CD4-positive, CD25-positive, alpha-beta regulatory T cell (primary cell): ENCODE measurements around the gene BICD2. TPM values are rescaled to one million over a fixed set of nuclear protein-coding genes. Genes with fewer than 3 reads are reported as not detected.

Experiments used
- ATAC-seq, 2 donors: fragments of 150-1000 bp; cut with Tn5 transposase; one replicate each; pipeline ENCODE4 v1.10.0; 2021; ENCODE audit warnings: low read depth in 2 of 2, moderate number of reproducible peaks in 2 of 2, moderate library complexity in 1 of 2
- DNase-seq, 3 donors: peaks; one replicate each; pipeline versions ENCODE4 v3.0.0 to v3.0.0-alpha.2; 2012 to 2022; ENCODE audit warnings: mixed read lengths in 1 of 3
- H3K27ac ChIP-seq: one replicate; pipeline ENCODE4 v1.7.0; 2013; ENCODE audit warnings: mild to moderate bottlenecking, low read length; ENCODE audit not compliant: insufficient read depth, poor library complexity, severe bottlenecking
- H3K27me3 ChIP-seq: one replicate; pipeline ENCODE4 v1.7.0; 2013; ENCODE audit warnings: low read length; ENCODE audit not compliant: control insufficient read depth, insufficient read depth
- H3K36me3 ChIP-seq: one replicate; pipeline ENCODE4 v1.7.0; 2013; ENCODE audit warnings: mild to moderate bottlenecking, low read length, moderate library complexity; ENCODE audit not compliant: control insufficient read depth, insufficient read depth
- H3K4me1 ChIP-seq: 2 replicates; pipeline ENCODE4 v1.7.0; 2013; ENCODE audit warnings: mild to moderate bottlenecking, low read length; ENCODE audit not compliant: insufficient read depth, control insufficient read depth, poor library complexity, severe bottlenecking
- H3K4me3 ChIP-seq: one replicate; pipeline ENCODE4 v1.7.0; 2013; ENCODE audit warnings: low read depth, mild to moderate bottlenecking, low read length, moderate library complexity
- H3K9me3 ChIP-seq, 2 experiments: 1 replicate in 1 of 2; 2 replicates in 1 of 2; pipeline ENCODE4 v1.7.0; 2013; ENCODE audit warnings: low read length in 2 of 2, mild to moderate bottlenecking in 1 of 2, moderate library complexity in 1 of 2; ENCODE audit not compliant: control insufficient read depth in 2 of 2
- H3K27ac Mint-ChIP-seq, 3 donors: one replicate each; pipeline ENCODE4 v1.8.0; 2020 to 2022; ENCODE audit warnings: mild to moderate bottlenecking in 3 of 3, mixed read lengths in 3 of 3, moderate library complexity in 2 of 3
- H3K27me3 Mint-ChIP-seq: one replicate; pipeline ENCODE4 v1.8.0; 2022; ENCODE audit warnings: mild to moderate bottlenecking, mixed read lengths
- H3K36me3 Mint-ChIP-seq: one replicate; pipeline ENCODE4 v1.8.0; 2020; ENCODE audit warnings: mixed read lengths
- H3K4me1 Mint-ChIP-seq, 4 donors: one replicate each; pipeline ENCODE4 v1.8.0; 2020 to 2022; ENCODE audit warnings: mixed read lengths in 4 of 4, mild to moderate bottlenecking in 1 of 4
- H3K4me3 Mint-ChIP-seq, 4 donors: one replicate each; pipeline ENCODE4 v1.8.0; 2020 to 2022; ENCODE audit warnings: mild to moderate bottlenecking in 4 of 4, mixed read lengths in 4 of 4, moderate library complexity in 3 of 4
- H3K9me3 Mint-ChIP-seq, 7 donors: one replicate each; pipeline ENCODE4 v1.8.0; 2020 to 2022; ENCODE audit warnings: mixed read lengths in 7 of 7, mild to moderate bottlenecking in 3 of 7, moderate library complexity in 2 of 7
- polyA plus RNA-seq, 4 donors: library from polyadenylated mRNA; unstranded; fragments of 300-500 nt; fragmentation: Illumina TruSeq; gene quantifications; one replicate each; pipeline ENCODE4 v1.2.3, GENCODE V29; 2021
- total RNA-seq: library from RNA; stranded (reverse); gene quantifications from one replicate; pipeline ENCODE4 v1.2.3, GENCODE V29; 2022

BICD2 gene
- total and polyA plus RNA-seq, 5 donors from 2014 or later: 5.6 to 29.3 (median 9.3) TPM

DNA sequence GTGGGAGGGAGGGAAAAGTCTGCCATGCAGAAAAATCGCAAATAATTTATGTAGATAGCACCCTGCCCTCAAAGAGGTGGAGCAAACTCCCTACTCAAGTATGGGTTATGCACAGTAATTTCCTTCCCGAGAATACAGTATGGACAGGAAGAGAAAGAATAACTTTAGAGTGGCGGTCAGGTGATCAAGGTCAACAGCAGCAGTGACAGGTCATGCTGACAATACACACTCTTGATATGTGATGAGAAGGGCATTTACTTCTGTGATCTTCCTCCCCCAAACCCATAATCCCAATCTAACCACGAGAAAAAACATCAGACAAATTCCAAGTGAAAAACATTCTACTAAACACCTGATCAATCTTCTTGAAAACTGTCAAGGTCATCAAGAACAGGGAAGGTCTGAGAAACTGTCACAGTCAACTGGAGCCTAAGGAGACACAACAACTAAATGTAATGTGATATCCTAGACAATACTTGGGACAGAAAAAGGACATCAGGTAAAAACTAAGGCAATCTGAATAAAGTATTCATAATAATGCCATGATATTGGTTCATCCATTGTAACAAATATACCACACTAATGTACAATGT is 11.7 kb downstream of the BICD2 start:
- Mint-ChIP-seq H3K27me3 (no peaks in the 10 kb centered on the region), H3K4me3 (peak overlapping the region in 1 of 4 donors; percentile 55), H3K9me3 (peaks cover 0 to 6% (median 0%) of the 10 kb centered on the region in 7 donors)

DNA sequence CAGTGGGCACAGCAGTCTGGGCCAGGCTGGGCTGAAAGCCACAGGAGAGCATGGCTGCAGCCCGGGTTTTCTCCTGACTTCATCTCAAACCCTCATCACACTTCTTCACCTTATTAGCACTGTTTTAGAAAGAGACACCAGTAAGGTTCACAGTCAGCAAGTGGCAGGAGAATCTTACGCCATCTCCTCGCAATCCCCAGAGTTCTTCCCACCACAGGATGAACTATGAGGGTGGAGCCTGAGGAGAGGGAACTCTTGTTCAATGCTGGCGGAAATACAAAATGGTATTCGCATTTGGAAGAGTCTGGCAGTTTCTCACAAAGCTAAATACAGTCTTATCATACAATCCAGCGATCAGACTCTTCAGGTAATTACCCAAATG is 14.7 kb downstream of the BICD2 start:
- DNase-seq: no peak
- no peak for ATAC-seq
- H3K27ac Mint-ChIP-seq: no peak overlapping the region
- Histone ChIP-seq H3K4me3 (no peak overlapping the region), H3K27me3 (no peaks in the 10 kb centered on the region), H3K36me3 (no peaks in the 10 kb centered on the region), H3K27ac (no peak overlapping the region), H3K9me3 (no peaks in the 10 kb centered on the region), H3K4me1 (peaks cover 20% of the 10 kb centered on the region)
- peaks cover 17 to 80% (median 46%) of the 10 kb centered on the region in 4 donors for H3K4me1 Mint-ChIP-seq
- peaks cover 0 to 3% (median 0%) of the 10 kb centered on the region in 7 donors for H3K9me3 Mint-ChIP-seq
- no peak overlapping the region for H3K4me3 Mint-ChIP-seq
- H3K36me3 Mint-ChIP-seq: peaks cover 4% of the 10 kb centered on the region
- no peaks in the 10 kb centered on the region for H3K27me3 Mint-ChIP-seq

More for the DNA sequence above, 11.7 kb downstream of the BICD2 start:
- DNase-seq (no peak), ATAC-seq (no peak)
- H3K27ac ChIP-seq: no peak overlapping the region
- no peaks in the 10 kb centered on the region for H3K36me3 ChIP-seq
- H3K4me3 ChIP-seq: no peak overlapping the region
- H3K9me3 ChIP-seq: peaks cover 0 to 5% of the 10 kb centered on the region in 2 experiments
- peaks cover 12% of the 10 kb centered on the region for H3K36me3 Mint-ChIP-seq
- H3K27ac Mint-ChIP-seq: peak overlapping the region in 1 of 3 donors; percentile 37
- H3K27me3 ChIP-seq: no peaks in the 10 kb centered on the region
- peaks cover 16% of the 10 kb centered on the region for H3K4me1 ChIP-seq
- peaks cover 17 to 63% (median 38%) of the 10 kb centered on the region in 4 donors for H3K4me1 Mint-ChIP-seq

DNA sequence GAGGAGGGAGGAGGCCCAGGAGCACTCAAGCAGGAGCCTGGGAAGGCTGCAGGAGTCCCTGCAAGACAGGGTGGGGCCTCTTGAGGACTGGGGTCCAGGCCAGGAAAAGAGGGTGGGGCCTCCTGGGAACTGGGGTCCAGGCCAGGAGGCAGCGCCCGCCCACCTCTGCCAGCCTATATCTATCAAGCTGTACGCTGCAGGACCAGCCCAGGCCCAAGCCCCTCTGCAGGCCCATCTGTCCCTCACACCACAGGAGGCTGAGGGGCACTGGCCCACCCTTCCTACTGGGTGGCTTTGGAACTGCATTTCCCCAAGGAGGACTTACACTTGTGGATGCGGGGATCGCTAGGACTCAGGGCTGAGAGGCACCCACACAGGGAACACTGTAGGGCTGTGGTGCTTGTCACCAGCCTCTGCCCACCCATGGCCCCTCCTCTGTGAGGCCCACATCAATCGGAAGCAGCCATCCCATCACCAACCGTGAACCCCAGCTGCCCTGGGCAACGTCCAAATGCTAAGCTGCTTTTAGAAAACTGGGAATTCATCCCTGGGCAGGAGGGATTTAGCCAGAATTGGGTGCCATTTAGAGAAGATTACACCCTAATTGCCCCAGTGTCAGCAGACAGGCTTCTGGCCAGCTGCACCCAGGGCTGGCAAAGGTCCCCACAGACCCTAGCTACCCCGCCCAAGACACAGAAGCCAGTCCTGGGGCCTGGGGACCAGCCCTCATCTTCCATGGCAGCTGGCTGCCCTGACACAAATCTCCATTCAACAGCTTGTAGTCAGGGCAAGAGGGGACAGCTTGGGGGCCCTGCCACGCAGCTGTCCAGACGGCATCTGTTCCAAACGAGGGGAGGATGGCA is 15.3 kb downstream of the BICD2 start:
- H3K27me3 ChIP-seq: no peaks in the 10 kb centered on the region
- Mint-ChIP-seq H3K36me3 (peaks cover 4% of the 10 kb centered on the region), H3K27ac (peak overlapping the region in 1 of 3 donors; percentile 51), H3K4me1 (peaks cover 17 to 79% (median 46%) of the 10 kb centered on the region in 4 donors), H3K9me3 (peaks cover 0 to 3% (median 0%) of the 10 kb centered on the region in 7 donors), H3K27me3 (no peaks in the 10 kb centered on the region), H3K4me3 (no peak overlapping the region)
- peaks cover 20% of the 10 kb centered on the region for H3K4me1 ChIP-seq
- no peak overlapping the region for H3K4me3 ChIP-seq
- DNase-seq (no peak), ATAC-seq (no peak)
- H3K27ac ChIP-seq: no peak overlapping the region
- no peaks in the 10 kb centered on the region for H3K9me3 ChIP-seq
- no peaks in the 10 kb centered on the region for H3K36me3 ChIP-seq

DNA sequence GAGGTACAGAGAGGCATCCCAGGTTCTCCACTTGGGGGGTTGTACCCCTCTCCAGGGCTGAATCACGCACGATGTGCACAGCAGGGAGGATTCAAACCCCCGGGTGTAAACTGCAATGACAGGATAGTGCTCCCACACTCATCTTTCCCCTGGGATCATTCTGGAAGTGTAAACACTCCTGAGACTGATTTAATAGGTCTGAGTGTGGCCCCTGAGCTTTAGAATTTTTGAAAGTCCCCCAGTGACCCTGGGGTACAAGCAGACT is 16.5 kb downstream of the BICD2 start:
- no peak for DNase-seq
- Histone ChIP-seq H3K4me1 (peaks cover 18% of the 10 kb centered on the region), H3K36me3 (no peaks in the 10 kb centered on the region), H3K9me3 (no peaks in the 10 kb centered on the region), H3K27me3 (no peaks in the 10 kb centered on the region), H3K4me3 (no peak overlapping the region), H3K27ac (no peak overlapping the region)
- Mint-ChIP-seq H3K27ac (peak overlapping the region in 1 of 3 donors; percentile 82), H3K9me3 (peaks cover 0 to 3% (median 0%) of the 10 kb centered on the region in 7 donors), H3K4me1 (peaks cover 16 to 83% (median 51%) of the 10 kb centered on the region in 4 donors), H3K36me3 (peaks cover 4% of the 10 kb centered on the region), H3K27me3 (no peaks in the 10 kb centered on the region), H3K4me3 (no peak overlapping the region)
- ATAC-seq: no peak

DNA sequence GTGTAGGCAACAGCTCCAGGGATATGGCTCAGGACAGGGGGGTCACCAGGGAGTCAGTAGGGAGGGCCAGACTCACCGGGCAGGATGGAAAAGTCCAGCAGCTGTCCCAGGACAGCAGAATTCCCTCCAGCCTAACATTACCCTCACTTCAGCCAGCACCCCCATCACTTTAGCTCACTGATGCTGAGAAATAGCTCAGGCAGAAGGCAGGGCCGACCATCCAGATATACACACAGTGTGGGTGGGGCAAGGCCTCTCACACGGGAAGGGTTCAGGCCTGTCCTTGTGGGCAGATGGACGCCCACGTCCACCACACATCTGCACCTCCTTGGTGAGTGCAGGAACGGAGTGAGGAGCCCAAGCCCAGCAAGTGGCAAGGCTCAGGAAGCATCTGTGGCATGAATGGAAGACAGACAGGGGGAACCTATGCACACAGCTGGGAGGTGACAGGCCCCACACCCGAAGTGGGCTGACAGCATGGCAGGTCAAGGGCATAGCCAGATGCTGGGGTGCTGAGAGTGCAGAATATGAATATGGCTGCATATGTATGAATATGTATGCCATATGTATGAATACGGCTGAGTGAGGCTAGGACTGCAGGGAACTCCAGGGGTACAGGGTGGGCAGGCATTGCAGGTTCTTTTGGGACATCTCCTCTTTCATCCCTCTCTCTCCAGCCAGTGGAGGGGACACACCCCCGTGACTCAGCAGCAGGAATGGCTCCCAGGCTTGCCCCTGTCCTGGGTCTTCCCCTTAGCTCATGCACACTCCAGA is 17.0 kb downstream of the BICD2 start:
- H3K9me3 Mint-ChIP-seq: no peaks in the 10 kb centered on the region
- Histone ChIP-seq H3K9me3 (no peaks in the 10 kb centered on the region), H3K36me3 (no peaks in the 10 kb centered on the region), H3K27ac (no peak overlapping the region), H3K4me1 (peaks cover 17% of the 10 kb centered on the region), H3K27me3 (no peaks in the 10 kb centered on the region), H3K4me3 (no peak overlapping the region)
- H3K4me1 Mint-ChIP-seq: peaks cover 11 to 83% (median 48%) of the 10 kb centered on the region in 4 donors
- no peaks in the 10 kb centered on the region for H3K27me3 Mint-ChIP-seq
- H3K36me3 Mint-ChIP-seq: no peaks in the 10 kb centered on the region
- peak overlapping the region; percentile 48 to 82 (median 78) for H3K27ac Mint-ChIP-seq
- H3K4me3 Mint-ChIP-seq: peak overlapping the region in 1 of 4 donors; percentile 38
- no peak for ATAC-seq
- DNase-seq: no peak

DNA sequence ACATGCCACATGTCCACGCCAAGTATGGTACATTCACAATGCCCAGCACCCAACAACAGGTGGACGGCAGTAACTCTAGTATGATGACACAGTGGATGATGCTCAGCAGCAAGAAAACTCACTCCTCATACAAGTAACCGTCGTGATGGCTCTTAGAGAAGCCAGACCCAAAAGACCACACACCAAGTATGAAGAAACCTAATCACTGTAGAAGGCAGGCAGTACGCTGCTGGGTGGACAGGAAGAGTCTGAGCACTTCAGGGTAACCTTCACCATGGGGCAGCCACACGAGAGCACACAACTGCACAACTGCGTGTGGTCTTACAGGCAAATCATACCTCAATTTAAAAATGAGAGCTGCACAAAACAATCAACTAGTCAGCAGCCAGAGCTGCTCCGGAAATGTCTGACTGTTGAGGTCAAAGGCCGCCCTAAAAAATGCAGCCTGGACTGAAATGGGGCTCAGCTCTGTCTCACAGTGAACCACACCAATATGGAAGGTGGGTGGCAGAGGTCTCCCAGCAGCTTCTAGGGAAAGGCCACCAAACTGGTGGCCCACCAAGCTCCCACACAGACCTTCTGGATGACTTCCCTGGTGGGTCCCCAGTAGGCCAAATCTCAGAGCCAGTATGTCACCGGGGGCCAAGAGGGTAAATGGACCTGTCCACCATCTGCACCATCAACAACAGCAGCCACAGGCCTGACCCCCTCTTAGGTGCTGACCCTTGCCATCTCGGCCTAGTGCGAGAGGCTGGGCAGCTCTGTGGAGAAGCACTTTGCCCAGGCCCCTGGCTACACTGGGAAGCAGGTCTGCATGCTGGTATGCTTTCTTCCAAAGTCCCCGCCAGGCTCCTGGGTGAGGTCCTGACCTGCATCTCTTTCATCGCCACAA is 17.8 kb downstream of the BICD2 start:
- ATAC-seq (no peak), DNase-seq (no peak)
- Histone ChIP-seq H3K9me3 (no peaks in the 10 kb centered on the region), H3K4me1 (peaks cover 11% of the 10 kb centered on the region), H3K36me3 (no peaks in the 10 kb centered on the region), H3K27ac (no peak overlapping the region), H3K4me3 (no peak overlapping the region), H3K27me3 (no peaks in the 10 kb centered on the region)
- H3K27ac Mint-ChIP-seq: peak overlapping the region in 2 of 3 donors; percentile 48 to 82
- H3K4me3 Mint-ChIP-seq: peak overlapping the region in 1 of 4 donors; percentile 77
- peaks cover 6 to 78% (median 41%) of the 10 kb centered on the region in 4 donors for H3K4me1 Mint-ChIP-seq
- H3K9me3 Mint-ChIP-seq: no peaks in the 10 kb centered on the region
- H3K36me3 Mint-ChIP-seq: no peaks in the 10 kb centered on the region
- H3K27me3 Mint-ChIP-seq: no peaks in the 10 kb centered on the region

DNA sequence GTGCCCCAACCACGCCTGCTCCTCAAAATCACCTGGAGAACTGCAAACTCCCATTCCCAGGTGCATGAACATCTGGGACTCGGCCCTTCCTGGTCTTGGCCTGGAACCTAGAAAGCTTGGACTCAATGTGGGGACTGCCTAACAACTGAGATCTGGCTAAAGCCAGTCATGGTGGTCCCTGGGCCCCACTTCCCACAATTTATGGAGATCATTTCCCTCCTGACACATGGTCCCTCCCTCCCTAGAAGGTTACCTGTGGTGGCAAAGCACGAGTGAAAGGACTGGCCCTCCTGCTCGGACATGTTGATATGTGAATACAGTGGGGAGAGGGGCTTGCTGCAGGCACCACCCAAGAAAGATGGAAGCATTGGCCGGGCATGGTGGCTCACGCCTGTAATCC is 18.8 kb downstream of the BICD2 start:
- Mint-ChIP-seq H3K36me3 (no peaks in the 10 kb centered on the region), H3K4me3 (no peak overlapping the region), H3K9me3 (no peaks in the 10 kb centered on the region), H3K27me3 (no peaks in the 10 kb centered on the region), H3K27ac (peak overlapping the region in 1 of 3 donors; percentile 44), H3K4me1 (peaks cover 9 to 80% (median 44%) of the 10 kb centered on the region in 4 donors)
- no peaks in the 10 kb centered on the region for H3K27me3 ChIP-seq
- peaks cover 14% of the 10 kb centered on the region for H3K4me1 ChIP-seq
- H3K9me3 ChIP-seq: no peaks in the 10 kb centered on the region
- ATAC-seq (no peak), DNase-seq (no peak)
- H3K27ac ChIP-seq: no peak overlapping the region
- no peak overlapping the region for H3K4me3 ChIP-seq
- no peaks in the 10 kb centered on the region for H3K36me3 ChIP-seq
